H9 (cell line): ENCODE results near the gene PRG2. TPM values are rescaled to one million over a fixed set of nuclear protein-coding genes. Genes with fewer than 3 reads are reported as not detected.

Experiments used
- DNase-seq: peaks from one replicate; pipeline ENCODE4 v3.0.0-alpha.2; 2017
- H2AFZ ChIP-seq: one replicate; pipeline ENCODE4 v1.6.1; 2013; ENCODE audit warnings: mild to moderate bottlenecking, low read length, control low read depth, moderate library complexity
- H2AK5ac ChIP-seq: 2 replicates; pipeline ENCODE4 v1.6.1; 2013; ENCODE audit warnings: low read length, control low read depth, mixed read lengths; ENCODE audit not compliant: insufficient read length
- H2BK120ac ChIP-seq: one replicate; pipeline ENCODE4 v1.6.1; 2013; ENCODE audit warnings: low read depth, mild to moderate bottlenecking, low read length, control low read depth, inconsistent platforms; ENCODE audit not compliant: poor library complexity, severe bottlenecking
- H2BK12ac ChIP-seq: 2 replicates; pipeline ENCODE4 v1.6.1; 2013; ENCODE audit warnings: low read length, control low read depth, mixed read lengths, low read depth; ENCODE audit not compliant: insufficient read length
- H2BK15ac ChIP-seq: 2 replicates; pipeline ENCODE4 v1.6.1; 2013; ENCODE audit warnings: low read depth, low read length, control low read depth
- H2BK20ac ChIP-seq: one replicate; pipeline ENCODE4 v1.6.1; 2013; ENCODE audit warnings: low read depth, mild to moderate bottlenecking, low read length, control low read depth, inconsistent platforms; ENCODE audit not compliant: poor library complexity, severe bottlenecking
- H2BK5ac ChIP-seq: 2 replicates; pipeline ENCODE4 v1.6.1; 2013; ENCODE audit warnings: low read length, control low read depth, mixed read lengths; ENCODE audit not compliant: insufficient read length
- H3K14ac ChIP-seq: 2 replicates; pipeline ENCODE4 v1.6.1; 2013; ENCODE audit warnings: low read length, control low read depth; ENCODE audit not compliant: insufficient read depth
- H3K18ac ChIP-seq: 2 replicates; pipeline ENCODE4 v1.6.1; 2013; ENCODE audit warnings: low read depth, mild to moderate bottlenecking, mixed read lengths, low read length, control low read depth; ENCODE audit not compliant: insufficient read length
- H3K23ac ChIP-seq: 2 replicates; pipeline ENCODE4 v1.6.1; 2013; ENCODE audit warnings: low read length, control low read depth, mixed read lengths, low read depth; ENCODE audit not compliant: insufficient read length
- H3K23me2 ChIP-seq: 2 replicates; pipeline ENCODE4 v1.6.1; 2013; ENCODE audit warnings: low read depth, mild to moderate bottlenecking, mixed read lengths, low read length, control low read depth; ENCODE audit not compliant: insufficient read length, poor library complexity, severe bottlenecking
- H3K27ac ChIP-seq: 2 replicates; pipeline ENCODE4 v1.5.1; 2013; ENCODE audit warnings: low read length, control low read depth, mixed read lengths, low read depth; ENCODE audit not compliant: insufficient read length
- H3K27me3 ChIP-seq: 2 replicates; pipeline ENCODE4 v1.6.1; 2013; ENCODE audit warnings: low read length, control low read depth, inconsistent platforms; ENCODE audit not compliant: insufficient read depth
- H3K4ac ChIP-seq: 2 replicates; pipeline ENCODE4 v1.6.1; 2013; ENCODE audit warnings: low read depth, mild to moderate bottlenecking, control low read depth, inconsistent platforms, low read length, moderate library complexity
- H3K4me1 ChIP-seq: 2 replicates; pipeline ENCODE4 v1.6.1; 2013; ENCODE audit warnings: low read length, control low read depth, inconsistent platforms; ENCODE audit not compliant: insufficient read depth
- H3K4me2 ChIP-seq: 2 replicates; pipeline ENCODE4 v1.6.1; 2013; ENCODE audit warnings: low read length, control low read depth, mixed read lengths; ENCODE audit not compliant: insufficient read length, insufficient read depth
- H3K56ac ChIP-seq: 2 replicates; pipeline ENCODE4 v1.6.1; 2013; ENCODE audit warnings: low read depth, mild to moderate bottlenecking, mixed read lengths, low read length, control low read depth; ENCODE audit not compliant: insufficient read length
- H3K79me1 ChIP-seq: 2 replicates; pipeline ENCODE4 v1.6.1; 2013; ENCODE audit warnings: low read depth, mild to moderate bottlenecking, moderate library complexity, low read length, control low read depth, inconsistent platforms; ENCODE audit not compliant: insufficient read depth, poor library complexity, severe bottlenecking
- H3K79me2 ChIP-seq: 2 replicates; pipeline ENCODE4 v1.6.1; 2013; ENCODE audit warnings: low read length, control low read depth, inconsistent platforms; ENCODE audit not compliant: insufficient read depth
- H3K9ac ChIP-seq: 2 replicates; pipeline ENCODE4 v1.6.1; 2013; ENCODE audit warnings: low read length, control low read depth, mixed read lengths; ENCODE audit not compliant: insufficient read length; ENCODE audit errors: extremely low read depth
- H3K9me3 ChIP-seq: one replicate; pipeline ENCODE4 v1.6.1; 2013; ENCODE audit warnings: low read depth, low read length, inconsistent platforms; ENCODE audit not compliant: control insufficient read depth
- H3T11ph ChIP-seq: one replicate; pipeline ENCODE4 v1.6.1; 2013; ENCODE audit warnings: mild to moderate bottlenecking, low read length, control low read depth, inconsistent platforms
- H4K20me1 ChIP-seq: one replicate; pipeline ENCODE4 v1.6.1; 2013; ENCODE audit not compliant: control insufficient read depth, insufficient read length, insufficient read depth
- H4K5ac ChIP-seq: 2 replicates; pipeline ENCODE4 v1.6.1; 2013; ENCODE audit warnings: low read depth, mild to moderate bottlenecking, mixed read lengths, low read length, control low read depth; ENCODE audit not compliant: insufficient read length
- H4K8ac ChIP-seq: replicated peaks from 2 replicates; pipeline ENCODE4 v1.6.1; 2013; ENCODE audit warnings: low read length, control low read depth, mixed read lengths, low read depth; ENCODE audit not compliant: insufficient read length
- H4K91ac ChIP-seq: 2 replicates; pipeline ENCODE4 v1.6.1; 2013; ENCODE audit warnings: low read depth, mild to moderate bottlenecking, moderate library complexity, mixed read lengths, low read length, control low read depth; ENCODE audit not compliant: insufficient read length
- H3K27ac Mint-ChIP-seq, 3 experiments: 2 replicates in 2 of 3; 3 replicates in 1 of 3; pipeline ENCODE4 v1.8.0; 2020 to 2021; ENCODE audit warnings: mixed read lengths in 3 of 3, mild to moderate bottlenecking in 1 of 3, moderate library complexity in 1 of 3
- H3K27me3 Mint-ChIP-seq: 2 replicates; pipeline ENCODE4 v1.8.0; 2021; ENCODE audit warnings: low read depth, mild to moderate bottlenecking, moderate library complexity, mixed read lengths
- H3K36me3 Mint-ChIP-seq, 3 experiments: 2 replicates in 2 of 3; 3 replicates in 1 of 3; pipeline ENCODE4 v1.8.0; 2020 to 2021; ENCODE audit warnings: low read depth in 3 of 3, mixed read lengths in 3 of 3; ENCODE audit not compliant: insufficient read depth in 1 of 3
- H3K4me1 Mint-ChIP-seq, 2 experiments: 2 replicates each; pipeline ENCODE4 v1.8.0; 2020; ENCODE audit warnings: mixed read lengths in 2 of 2
- H3K4me3 Mint-ChIP-seq, 2 experiments: 2 replicates in 1 of 2; 3 replicates in 1 of 2; pipeline ENCODE4 v1.8.0; 2020 to 2021; ENCODE audit warnings: mild to moderate bottlenecking in 2 of 2, mixed read lengths in 2 of 2, moderate library complexity in 1 of 2
- H3K9me3 Mint-ChIP-seq, 2 experiments: 2 replicates in 1 of 2; 3 replicates in 1 of 2; pipeline ENCODE4 v1.8.0; 2020; ENCODE audit warnings: mild to moderate bottlenecking in 2 of 2, mixed read lengths in 2 of 2, moderate library complexity in 1 of 2
- CTCF ChIP-seq: fragments of 200-600 bp; sonication (generic); conservative IDR thresholded peaks from 3 replicates; pipeline ENCODE4 v1.8.0; 2021; ENCODE audit warnings: antibody characterized with exemption, mild to moderate bottlenecking
- WGBS: extraction: QIAGEN DNeasy Blood & Tissue Kit; methylation state at CpG from one replicate; pipeline ENCODE4 v1.1.7; 2013; ENCODE audit warnings: missing lambda C conversion rate, low lambda C conversion rate, mixed read lengths; ENCODE audit not compliant: insufficient read length; ENCODE audit errors: extremely low coverage; 5-methylcytosine and 5-hydroxymethylcytosine counted together
- total RNA-seq: library from RNA; stranded (reverse); gene quantifications from 2 replicates; pipeline ENCODE4 v1.2.1, GENCODE V29; 2021

Gene PRG2
- total RNA-seq, 1 experiment from 2014 or later = not detected

- H4K20me1 ChIP-seq = no peaks in the 10 kb centered on the region
- Mint-ChIP-seq H3K4me3 (no peak overlapping the region), H3K36me3 (no peaks in the 10 kb centered on the region), H3K4me1 (peaks cover 24% of the 10 kb centered on the region in 2 experiments), H3K27ac (no peak overlapping the region), H3K9me3 (no peaks in the 10 kb centered on the region), H3K27me3 (peaks cover 25% of the 10 kb centered on the region)
- H3K23ac ChIP-seq = no peak overlapping the region
- no peak overlapping the region for H3K4me2 ChIP-seq
- no peaks in the 10 kb centered on the region for H3K27me3 ChIP-seq
- no peak overlapping the region for H3K56ac ChIP-seq
- no peak overlapping the region for H2BK5ac ChIP-seq
- no peaks in the 10 kb centered on the region for H3K9me3 ChIP-seq
- H2AFZ ChIP-seq = no peak overlapping the region
- H4K8ac ChIP-seq = no peak overlapping the region
- no peak overlapping the region for H3K27ac ChIP-seq
- no peak overlapping the region for H3K4ac ChIP-seq
- peaks cover 6% of the 10 kb centered on the region for H3K4me1 ChIP-seq
- H3K14ac ChIP-seq = no peak overlapping the region
- H3T11ph ChIP-seq = no peak overlapping the region
- H2AK5ac ChIP-seq = no peak overlapping the region
- H3K23me2 ChIP-seq = no peaks in the 10 kb centered on the region
- WGBS = no CpG with 5 or more reads among the region's 5 CpGs
- H3K9ac ChIP-seq = no peak overlapping the region
- no peak overlapping the region for H4K91ac ChIP-seq
- no peak overlapping the region for H2BK15ac ChIP-seq
- H3K79me2 ChIP-seq = no peaks in the 10 kb centered on the region
- H2BK20ac ChIP-seq = no peak overlapping the region
- no peak for DNase-seq
- H4K5ac ChIP-seq = no peak overlapping the region
- no peaks in the 10 kb centered on the region for H3K79me1 ChIP-seq
- no peak overlapping the region for H2BK120ac ChIP-seq
- H3K18ac ChIP-seq = no peak overlapping the region
- H2BK12ac ChIP-seq = no peak overlapping the region
- TF ChIP-seq CTCF = no peak
Measured at GRCh38 chr11:57368845-57369232, 21.6 kb downstream of the PRG2 start.
